Cardiac fibroblast (primary cell): ENCODE results near the gene TMEM62.

Experiments used
- DNase-seq, 2 donors: peaks; one replicate each; pipeline versions ENCODE4 v3.0.0 to v3.0.0-alpha.2; 2010; ENCODE audit warnings: low read depth in 2 of 2
- H3K4me3 ChIP-seq, 2 donors: replicated peaks in 1 of 2; 1 replicate in 1 of 2; 2 replicates in 1 of 2; pipeline ENCODE4 v1.5.1; 2011; ENCODE audit warnings: low read depth in 2 of 2, low read length in 2 of 2, mild to moderate bottlenecking in 2 of 2, moderate library complexity in 1 of 2
- TF ChIP-seq, protein P1 (sequence below): IDR thresholded peaks from one replicate; pipeline ENCODE4 v1.5.1; 2011; ENCODE audit warnings: low read depth, mild to moderate bottlenecking, low read length, inconsistent platforms

Gene TMEM62

DNA sequence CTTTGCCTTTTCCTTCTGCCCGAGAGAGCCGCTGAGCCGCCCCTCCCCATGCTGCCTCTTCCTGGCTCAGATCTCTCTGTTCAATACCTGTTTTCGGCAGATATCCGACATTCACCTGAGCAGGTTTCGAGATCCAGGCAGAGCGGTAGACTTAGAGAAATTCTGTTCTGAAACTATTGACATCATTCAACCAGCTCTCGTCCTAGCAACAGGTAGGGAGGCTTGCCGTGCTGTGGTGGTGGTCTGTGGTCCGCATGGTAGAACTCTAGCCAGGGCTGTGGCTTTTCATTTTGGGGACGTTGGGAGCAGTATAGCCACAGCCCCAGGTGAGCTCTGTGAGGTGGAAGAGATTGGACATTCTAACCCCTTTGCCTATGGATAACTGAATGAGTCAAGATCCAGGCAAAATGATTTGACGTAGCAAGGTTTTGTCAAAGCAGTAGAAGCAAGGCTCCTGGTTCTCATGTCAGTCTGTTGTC lies 810 bp downstream of the TMEM62 start:
- H3K4me3 ChIP-seq: peak overlapping the region; percentile 64 to 72
- TF ChIP-seq, protein P1, sequence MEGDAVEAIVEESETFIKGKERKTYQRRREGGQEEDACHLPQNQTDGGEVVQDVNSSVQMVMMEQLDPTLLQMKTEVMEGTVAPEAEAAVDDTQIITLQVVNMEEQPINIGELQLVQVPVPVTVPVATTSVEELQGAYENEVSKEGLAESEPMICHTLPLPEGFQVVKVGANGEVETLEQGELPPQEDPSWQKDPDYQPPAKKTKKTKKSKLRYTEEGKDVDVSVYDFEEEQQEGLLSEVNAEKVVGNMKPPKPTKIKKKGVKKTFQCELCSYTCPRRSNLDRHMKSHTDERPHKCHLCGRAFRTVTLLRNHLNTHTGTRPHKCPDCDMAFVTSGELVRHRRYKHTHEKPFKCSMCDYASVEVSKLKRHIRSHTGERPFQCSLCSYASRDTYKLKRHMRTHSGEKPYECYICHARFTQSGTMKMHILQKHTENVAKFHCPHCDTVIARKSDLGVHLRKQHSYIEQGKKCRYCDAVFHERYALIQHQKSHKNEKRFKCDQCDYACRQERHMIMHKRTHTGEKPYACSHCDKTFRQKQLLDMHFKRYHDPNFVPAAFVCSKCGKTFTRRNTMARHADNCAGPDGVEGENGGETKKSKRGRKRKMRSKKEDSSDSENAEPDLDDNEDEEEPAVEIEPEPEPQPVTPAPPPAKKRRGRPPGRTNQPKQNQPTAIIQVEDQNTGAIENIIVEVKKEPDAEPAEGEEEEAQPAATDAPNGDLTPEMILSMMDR: no peak
- no peak for DNase-seq

DNA sequence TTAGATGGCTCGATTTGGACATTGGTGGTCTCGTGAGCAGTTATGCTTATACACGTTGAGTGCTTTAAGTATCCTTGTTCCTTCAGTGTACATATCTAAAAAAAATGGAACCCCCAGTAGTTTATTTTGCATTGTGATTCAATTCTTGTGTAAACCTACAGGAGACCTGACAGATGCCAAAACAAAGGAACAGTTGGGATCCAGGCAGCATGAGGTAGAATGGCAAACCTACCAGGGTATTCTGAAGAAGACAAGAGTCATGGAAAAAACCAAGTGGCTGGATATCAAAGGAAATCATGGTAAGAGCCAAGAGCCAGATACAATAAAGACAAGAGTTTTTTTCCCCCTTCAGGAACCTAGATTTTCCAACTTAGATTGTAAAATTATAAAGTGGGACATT lies 2.0 kb downstream of the TMEM62 start:
- DNase-seq: no peak
- TF ChIP-seq, protein P1: no peak
- no peak overlapping the region for H3K4me3 ChIP-seq

DNA sequence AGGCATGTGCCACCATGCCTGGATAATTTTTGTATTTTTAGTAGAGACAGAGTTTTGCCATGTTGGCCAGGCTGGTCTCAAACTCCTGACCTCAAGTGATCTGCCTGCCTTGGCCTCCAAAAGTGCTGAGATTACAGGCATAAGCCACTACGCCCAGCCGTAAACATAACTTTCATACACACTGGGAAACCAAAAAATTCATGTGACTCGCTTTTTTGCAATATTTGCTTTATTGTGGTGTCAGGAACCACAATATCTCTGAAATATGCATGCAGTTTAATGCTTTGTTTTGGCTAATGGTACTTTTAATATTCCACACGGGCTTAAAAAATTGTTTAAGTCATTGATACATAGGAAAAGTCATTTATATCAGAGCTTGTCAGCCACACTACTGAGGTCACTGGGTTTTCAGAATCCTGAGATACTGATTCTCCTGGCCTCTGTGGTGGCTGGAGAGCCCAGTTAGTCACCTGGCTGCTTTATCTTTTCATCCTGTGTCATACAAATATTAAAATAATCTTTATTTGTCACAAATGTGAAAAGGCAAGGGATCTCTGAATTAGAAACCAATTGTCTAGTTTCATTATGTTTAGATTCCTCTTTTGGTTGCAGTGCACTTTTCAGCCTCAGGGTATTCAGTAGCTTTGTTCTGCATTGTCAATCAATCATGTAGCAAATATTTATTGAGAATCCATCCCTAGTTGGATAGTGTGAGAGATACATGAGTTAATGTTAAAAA lies 10.0 kb downstream of the TMEM62 start:
- peak in 1 of 2 donors; percentile 17 for DNase-seq
- TF ChIP-seq, protein P1: no peak
- no peak overlapping the region for H3K4me3 ChIP-seq

DNA sequence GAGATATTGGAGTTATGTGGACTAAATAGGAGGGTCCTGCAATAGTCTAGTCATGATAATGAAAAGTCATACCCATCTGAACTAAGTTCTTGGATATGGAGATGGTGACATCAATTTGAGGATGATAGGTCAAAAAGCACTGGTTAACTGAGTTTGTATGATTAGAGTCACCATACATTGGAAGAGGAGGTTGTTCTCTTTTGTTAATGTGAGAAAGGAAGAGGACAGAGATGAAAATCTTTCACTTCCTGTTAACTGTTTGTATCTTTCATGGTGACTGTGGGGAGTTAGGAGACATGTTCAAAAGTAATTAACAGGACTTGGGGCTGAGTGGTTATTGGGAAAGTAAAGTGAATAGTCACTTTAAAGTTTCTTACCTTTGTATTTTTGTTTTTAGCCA lies 11.1 kb downstream of the TMEM62 start:
- DNase-seq: no peak
- TF ChIP-seq, protein P1: no peak
- H3K4me3 ChIP-seq: no peak overlapping the region

DNA sequence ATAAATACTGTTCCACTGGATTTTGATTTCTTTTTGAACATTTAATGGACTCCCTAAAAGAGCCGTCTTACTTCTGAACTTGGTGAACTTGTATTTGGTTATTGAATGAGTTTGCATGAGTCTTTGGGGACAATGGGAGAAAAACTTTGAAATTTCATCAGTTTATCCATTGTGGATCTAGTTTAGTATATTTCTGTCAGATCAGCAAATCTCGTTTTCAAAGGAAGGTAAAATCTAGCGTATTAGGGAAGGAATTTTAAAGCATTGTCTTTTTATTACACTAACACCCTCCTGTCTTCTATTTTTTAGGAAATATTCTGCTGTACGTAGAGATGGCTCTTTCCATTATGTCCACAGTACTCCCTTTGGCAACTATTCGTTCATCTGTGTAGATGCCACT lies 12.8 kb downstream of the TMEM62 start:
- no peak overlapping the region for H3K4me3 ChIP-seq
- TF ChIP-seq, protein P1: no peak
- no peak for DNase-seq

DNA sequence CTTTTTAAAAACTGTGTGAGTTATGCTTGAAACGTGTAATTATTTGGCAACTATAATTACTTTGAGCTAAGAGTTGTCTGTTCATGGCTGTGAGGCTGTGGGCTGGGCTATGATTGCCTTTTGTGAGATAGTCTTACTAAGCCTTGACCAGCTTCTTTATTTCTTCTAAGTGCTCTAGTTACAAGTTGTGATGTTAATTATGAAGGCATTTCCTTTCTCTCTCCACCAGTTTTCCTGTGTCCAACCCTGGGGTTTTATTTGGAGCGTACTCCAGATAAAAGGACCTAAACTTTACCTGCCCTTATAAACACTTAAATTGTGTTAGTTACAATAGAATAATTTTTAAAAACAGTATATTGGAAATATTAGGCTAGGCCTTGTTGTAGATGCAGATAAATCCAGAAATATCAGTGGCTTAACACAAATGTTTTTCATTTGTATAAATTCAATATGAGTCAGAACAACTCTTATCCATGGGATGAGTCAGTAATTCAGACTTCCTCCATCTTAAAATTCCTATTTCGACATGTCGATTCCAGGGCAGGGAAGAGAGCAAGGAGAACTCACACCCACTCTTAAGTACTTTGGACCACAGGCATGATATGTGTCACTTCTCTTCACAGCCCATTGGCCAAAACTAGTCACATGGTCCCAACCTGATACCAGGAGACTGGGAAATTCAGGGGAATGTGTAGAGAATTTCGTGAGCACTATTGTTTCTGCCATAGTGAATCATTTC lies 17.0 kb downstream of the TMEM62 start:
- TF ChIP-seq, protein P1: no peak
- DNase-seq: peak; percentile 86 to 98
- H3K4me3 ChIP-seq: no peak overlapping the region
